ENCODE data around the gene RAPGEF4.

DNA sequence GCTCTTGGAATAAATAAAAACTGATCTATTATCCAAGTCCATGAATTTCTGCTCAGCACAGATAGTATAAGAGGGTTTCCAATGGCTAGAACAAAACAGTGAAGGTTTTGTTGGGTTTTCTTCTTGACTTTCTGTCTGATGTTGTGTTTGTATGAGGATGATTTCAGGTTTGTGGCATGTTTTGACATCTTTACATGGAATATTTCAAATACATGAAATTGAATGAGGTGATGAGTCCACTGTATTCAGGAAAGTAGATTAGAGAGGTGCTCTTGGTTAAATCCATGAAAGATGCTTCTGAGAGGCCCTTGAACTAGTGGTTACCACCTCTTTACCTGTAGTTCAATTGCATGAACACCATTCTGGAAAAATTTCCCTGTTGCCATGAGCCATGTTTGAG lies 84.3 kb downstream of the RAPGEF4 start:
- TF ChIP-seq, protein P1, sequence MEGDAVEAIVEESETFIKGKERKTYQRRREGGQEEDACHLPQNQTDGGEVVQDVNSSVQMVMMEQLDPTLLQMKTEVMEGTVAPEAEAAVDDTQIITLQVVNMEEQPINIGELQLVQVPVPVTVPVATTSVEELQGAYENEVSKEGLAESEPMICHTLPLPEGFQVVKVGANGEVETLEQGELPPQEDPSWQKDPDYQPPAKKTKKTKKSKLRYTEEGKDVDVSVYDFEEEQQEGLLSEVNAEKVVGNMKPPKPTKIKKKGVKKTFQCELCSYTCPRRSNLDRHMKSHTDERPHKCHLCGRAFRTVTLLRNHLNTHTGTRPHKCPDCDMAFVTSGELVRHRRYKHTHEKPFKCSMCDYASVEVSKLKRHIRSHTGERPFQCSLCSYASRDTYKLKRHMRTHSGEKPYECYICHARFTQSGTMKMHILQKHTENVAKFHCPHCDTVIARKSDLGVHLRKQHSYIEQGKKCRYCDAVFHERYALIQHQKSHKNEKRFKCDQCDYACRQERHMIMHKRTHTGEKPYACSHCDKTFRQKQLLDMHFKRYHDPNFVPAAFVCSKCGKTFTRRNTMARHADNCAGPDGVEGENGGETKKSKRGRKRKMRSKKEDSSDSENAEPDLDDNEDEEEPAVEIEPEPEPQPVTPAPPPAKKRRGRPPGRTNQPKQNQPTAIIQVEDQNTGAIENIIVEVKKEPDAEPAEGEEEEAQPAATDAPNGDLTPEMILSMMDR (IDR thresholded peaks at IDR 0.05): no peak
- no peak for TF ChIP-seq POLR2A (IDR thresholded peaks at IDR 0.05)
